GM18519 (cell line): ENCODE measurements around the gene ABCC11.
A peak's percentile ranks its signal among the peaks of the same experiment; 100 is the strongest.

Source experiments
- ATAC-seq: cut with Tn5 transposase; IDR thresholded peaks from one replicate; pipeline ENCODE4 v1.9.1; 2021; ENCODE audit warnings: mild to moderate bottlenecking, moderate library complexity; ENCODE audit not compliant: unreplicated experiment, low FRiP score

ABCC11 gene

DNA sequence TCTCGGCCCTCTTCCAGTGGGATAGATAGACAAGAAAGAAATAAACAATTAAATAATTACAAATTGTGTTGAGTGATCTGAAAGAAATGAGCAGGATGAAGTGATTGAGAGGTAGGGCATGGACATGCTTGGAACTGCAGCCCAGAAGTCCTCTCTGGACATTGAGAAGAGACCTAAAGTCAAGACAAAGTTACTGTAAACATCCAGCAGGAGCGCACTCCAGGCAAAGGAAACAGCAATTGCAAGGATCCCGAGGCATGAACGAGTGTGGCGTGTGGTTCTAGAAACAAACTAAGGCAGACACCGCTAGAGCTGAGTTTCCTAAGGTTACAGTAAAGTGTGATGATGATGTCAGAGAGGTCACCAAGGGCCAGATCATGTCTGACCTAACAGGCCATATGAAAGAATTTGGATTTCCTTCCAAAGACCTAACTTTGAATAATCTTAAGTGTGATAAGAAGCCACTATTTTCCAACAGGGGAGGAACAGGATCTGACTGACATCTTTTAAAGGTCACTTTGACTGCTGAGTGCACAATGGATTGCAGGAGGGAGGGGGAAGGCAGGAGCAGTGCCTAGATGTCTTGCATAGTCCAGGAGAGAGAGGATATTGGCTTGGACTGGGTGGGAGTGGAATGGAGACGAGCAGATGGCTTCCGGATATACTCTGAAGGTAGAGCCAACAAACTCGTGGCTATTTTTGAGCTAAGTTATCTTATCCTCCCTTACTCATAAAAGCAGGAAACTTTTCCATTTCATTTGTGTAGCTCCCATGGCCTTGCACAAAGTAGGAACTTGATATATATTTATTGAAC is 110.6 kb downstream of the ABCC11 start:
- ATAC-seq = no peak

DNA sequence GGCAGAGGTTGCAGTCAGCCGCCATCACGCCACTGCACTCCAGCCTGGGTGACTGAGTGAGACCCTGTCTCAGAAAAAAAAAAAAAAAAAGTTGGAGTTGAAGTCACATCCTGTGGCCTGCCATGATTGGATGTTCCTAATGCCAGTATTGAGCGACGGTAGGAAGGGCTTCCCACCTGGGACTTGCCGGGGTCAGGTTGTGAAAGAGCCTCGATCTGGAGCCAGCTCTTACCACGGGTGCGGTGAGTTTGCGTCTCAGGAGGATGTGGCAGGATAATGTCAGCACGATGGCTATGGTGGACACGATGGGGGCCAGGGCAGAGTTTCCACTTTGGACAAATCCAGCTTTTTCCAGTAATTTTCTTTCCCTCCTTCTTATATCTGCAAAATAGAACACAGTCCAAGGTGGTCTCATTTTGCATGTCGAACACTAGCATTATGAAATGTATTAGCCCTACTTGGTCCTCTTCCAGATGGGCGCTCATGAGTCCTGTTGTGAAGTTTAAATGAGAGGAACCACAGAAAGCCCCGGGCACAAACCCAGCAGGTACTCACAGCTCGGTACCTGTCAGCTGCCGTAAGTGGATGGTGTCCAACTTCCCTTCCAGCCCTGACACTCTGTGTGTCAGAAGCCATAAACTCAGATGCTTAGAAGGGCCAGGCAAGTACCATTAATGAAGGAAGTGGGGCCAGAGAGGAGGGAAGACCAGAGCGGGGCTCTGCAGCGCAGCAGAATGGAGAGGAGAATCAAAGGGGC is 113.7 kb downstream of the ABCC11 start:
- ATAC-seq = no peak

DNA sequence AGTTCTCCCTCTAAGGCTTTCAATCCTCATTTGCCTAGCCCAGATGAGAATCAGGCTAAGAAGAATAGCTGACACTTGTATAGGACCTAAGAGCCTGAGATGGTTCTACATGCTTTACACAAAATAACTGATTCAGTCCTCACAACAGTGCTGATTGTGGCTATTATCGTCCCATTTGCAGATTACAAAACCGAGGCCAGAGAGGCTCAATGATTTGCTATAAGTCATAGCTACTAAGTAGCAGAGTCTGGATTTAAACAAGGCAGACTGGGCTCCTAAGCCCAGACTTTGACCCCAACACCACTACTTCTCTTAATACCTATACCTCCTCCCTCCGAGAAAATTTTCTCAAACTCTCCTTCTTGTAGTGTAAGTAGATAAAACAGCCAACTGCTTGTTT is 114.6 kb downstream of the ABCC11 start:
- ATAC-seq = no peak

DNA sequence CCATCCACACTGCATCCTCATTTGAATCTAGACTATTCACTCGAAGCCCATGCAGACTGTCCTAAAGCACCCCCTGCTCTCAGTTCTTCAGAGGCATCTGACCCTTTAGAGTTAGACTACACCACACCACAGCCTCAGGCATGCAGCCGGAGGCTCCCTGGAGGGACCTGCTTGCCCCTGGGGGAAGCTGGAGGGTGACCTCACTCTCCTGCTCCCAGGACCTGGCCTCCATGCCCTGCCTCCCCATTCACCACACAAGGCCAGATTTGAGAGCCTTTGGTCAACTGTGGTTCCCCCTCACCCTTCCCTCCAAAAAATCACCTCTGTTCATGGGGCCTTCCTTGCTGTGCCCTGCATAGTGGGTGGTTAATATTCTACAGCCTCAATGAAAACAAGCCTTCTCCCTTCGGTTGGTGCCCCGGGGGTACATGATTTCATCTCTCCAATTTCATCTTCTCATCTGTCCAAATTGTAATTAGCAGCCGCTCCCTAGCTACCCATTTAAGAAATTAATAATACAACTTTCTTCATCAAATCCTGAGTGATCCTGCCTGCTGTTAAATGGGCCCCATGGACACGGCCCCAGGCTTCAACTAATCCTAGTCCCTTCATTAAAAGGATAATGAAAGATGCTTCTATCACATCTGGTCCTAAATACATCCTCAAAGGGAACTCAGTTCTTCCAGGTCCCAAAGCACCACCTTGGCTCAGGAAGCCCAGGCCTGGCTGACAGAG is 116.0 kb downstream of the ABCC11 start:
- ATAC-seq = no peak

DNA sequence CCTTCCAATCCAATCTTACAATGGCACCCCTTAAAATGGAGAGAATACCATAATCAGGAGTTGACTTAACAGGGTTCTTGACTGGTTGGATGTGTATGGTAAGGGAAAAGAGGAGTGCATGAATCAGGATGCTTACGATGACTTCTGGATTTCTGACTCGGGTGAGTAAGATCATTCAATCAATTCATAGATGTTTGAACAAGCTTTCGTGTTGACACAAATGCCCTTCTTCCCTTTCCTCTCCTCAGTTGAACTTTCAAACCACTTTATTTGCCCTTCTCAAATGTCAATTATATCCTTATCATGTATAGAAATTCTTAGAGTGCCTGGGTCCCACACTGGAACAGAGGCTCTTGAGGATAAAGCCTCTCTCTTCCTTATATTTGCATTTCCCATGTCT is 117.4 kb downstream of the ABCC11 start:
- no peak for ATAC-seq

DNA sequence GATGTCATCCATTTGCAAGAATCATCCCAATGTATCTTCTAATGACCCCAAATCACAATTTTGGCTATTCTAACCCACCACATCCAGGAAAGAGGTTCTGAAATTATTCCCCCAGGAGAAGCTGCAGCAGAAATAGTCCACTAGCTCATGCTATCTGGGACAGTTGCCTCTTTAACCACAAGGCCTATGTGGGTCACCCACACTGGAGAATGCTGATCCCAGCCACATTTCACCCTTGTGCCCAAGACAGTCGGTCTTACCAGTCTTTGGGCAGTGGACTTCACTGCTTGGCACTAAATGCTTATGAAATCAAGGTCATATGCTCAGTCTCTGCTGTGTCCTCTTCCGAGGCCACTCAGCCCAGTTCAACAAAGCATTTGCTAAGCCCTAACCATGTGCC is 118.6 kb downstream of the ABCC11 start:
- ATAC-seq = no peak

DNA sequence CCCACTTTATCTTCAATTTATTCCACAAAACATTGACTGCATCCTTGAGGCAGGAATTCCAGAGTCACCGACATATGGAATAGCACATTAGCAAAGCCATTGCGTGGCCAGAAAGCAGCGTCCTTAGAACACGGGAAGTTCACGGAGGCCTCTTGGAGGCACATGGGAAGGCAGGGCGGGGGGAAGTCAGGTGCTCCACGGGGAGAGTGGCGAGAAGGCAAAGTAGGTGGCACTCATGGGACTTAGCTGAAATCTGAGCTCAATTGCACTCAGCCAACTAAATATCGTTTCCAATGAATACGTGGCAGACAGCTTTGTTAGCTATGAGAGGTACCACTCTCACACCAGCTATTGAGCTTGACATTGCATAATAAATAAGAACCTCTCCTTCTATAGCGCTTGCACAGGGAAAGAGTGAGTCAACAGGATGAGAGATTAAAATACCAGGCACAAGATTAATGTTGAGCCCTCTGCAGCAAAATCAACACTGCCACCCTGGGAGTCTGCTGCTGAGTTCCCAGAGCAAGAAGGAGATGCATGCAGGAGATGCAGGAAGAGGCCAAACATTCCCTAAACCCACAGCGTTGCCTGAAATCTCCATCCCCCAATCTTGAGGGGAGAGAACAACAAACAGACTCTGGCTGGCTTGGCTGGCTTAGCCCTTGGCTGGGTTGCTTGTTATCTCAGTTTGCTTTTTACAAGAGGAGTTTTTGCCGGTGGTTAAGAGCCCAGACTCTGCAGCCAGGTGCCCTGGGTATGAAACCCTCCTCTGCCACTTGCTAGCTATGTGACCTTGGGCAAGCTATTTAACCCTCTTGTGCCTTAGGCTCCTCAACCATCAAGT is 120.3 kb downstream of the ABCC11 start:
- ATAC-seq = no peak

DNA sequence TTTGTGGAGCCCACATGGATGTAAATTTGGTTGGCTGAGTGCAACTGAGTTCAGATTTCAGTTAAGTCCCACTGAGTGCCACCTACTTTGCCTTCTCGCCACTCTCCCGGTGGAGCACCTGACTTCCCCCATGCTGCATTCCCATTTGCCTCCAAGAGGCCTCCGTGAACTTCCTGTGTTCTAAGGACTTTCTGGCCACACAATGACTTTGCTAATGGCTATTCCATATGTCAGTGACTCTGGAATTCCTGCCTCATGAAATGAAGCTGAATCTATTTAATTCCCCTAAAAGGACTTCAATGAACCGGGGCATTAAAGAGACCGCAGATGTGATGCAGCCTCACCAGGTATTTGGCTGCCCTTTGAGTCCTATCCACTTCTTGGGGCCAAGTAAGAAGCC is 121.5 kb downstream of the ABCC11 start:
- no peak for ATAC-seq

DNA sequence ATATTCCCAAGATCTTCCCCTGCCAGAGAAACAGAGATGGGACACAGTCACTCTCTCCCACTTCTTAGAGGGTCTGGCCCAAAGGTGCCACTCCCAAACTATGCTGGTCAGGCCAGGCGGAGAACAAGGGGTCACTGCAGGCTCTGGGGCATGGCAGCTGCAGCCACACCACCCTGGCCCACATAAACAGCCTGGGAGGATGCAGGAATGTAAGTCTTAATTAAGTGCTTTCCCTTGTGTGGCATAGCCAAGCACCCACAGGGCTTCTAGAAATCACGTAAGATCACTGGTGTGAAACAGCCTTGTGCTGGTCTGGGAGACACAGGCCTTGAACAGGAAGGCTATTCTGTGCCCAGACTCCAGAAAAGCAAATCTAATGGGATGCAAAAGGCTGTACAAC is 123.1 kb downstream of the ABCC11 start:
- ATAC-seq = no peak

DNA sequence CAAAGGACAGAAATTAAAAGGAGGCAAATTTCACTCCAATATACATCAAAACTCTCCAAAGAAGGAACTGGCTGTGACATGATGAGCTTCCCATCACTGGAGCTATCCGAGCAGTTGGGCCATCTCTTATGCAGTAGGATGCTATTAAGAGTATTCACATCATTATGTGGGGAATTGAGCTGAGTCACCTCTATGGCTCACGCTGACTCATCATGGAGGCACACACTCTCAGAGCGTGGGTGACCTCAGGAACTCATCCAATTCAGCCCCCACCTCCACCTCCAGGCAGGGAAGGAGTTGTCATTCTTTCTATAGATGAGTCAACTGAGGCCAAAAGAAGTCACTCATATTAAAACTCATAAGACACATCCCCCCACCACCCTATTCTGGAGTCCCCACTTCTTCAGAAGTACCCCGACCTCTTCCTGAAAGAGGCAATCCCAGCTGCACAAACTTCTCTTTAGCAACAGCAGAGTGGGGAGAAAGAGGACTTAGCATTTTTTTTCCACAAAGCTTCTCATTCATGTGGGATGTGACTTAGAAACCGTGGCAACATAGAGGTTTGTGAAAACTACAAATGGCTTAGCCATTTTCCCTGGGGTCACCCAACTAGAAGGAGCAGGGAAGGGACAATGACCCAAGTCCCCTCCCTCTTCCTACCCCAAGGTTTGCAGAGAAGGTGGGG is 124.1 kb downstream of the ABCC11 start:
- no peak for ATAC-seq

DNA sequence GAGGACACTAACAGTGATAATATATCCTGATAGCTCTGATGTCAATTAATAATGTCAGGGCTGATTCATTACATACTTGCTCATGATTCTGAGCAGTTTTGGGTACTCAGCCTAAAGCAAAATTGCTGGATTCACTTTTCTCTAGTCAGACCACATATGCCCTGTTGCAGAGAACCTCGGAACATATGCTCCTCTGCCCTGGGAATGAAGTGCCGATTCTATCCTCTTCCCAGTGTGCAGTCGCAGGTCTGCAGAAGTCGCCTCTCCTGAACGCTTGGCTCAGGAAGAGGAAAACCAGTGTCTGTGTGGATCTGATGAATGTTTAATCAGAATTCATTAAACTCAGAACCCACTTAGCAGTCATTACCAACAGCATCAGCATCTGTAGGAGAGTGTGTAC is 126.1 kb downstream of the ABCC11 start:
- ATAC-seq = no peak

DNA sequence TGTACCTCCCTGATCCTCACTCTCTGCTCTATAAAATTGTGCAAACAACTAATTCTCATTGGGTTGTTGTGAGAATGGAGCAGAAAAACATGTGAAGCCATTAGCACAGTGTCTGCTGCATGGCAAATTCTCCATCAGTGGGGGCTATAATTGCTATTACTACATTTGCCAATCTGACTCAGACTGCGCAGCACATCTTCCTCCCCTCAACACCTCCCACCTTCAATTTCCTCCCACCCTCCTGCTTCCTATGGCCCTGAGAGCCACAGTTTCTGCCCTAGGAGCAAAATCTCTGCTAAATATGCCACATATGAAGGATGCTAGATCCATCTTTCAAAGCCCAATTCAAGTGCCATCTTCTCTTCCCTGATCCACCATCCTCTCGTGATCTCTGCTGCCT is 128.5 kb downstream of the ABCC11 start:
- no peak for ATAC-seq

DNA sequence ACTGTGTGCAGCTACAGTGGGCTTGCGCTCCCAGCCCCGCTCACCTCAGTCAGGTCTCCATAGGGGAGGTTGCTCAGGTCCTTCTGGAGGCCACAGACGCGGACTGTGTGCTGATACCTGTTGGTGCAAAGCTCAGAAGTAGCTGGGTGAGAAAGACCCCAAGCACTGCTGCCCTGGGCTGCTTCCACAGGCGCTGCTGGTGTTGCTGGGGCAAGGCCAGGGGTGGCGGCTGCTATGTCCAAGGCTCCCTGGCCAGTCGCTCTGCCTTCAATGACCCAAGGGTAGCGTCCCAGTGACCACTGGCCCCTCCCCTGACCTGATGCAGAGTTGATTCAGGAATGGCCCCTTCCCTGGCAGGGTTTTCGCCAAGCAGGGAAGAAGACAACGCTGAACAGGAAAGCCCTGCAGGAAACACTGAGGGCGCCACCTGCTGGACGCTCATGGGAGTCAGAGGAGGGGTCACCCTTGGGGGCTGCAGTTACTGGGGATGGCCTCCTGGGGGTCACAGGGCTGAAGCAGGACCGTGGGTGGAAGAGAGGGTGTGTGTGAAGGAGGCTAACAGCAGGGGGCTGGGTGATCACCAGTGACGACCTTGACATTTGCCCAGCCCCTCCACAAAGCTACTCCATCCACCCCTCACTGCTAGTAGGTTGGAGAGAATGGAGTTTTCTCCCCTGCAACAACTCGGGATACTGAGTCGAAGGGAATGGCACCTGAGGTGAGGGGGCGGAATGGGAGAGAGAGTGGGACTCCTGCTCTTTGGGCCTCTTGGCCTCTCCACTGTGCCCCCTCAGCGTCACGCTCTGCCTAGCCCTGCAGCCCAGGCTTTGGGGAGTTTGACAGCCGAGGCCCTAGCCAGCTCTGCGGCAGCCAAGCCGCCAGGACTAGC is 129.9 kb downstream of the ABCC11 start:
- peak; percentile 80 for ATAC-seq
